ENCODE results near the gene RNASE12. TPM values are rescaled to one million over a fixed set of nuclear protein-coding genes. Genes with fewer than 3 reads are reported as not detected.

RNASE12 gene
- total and polyA plus RNA-seq, 9 of the 15 experiments (the other 6 are each of a cell fraction or from before 2014, with no cell fraction given) = 0.24 TPM; not detected in 8

DNA sequence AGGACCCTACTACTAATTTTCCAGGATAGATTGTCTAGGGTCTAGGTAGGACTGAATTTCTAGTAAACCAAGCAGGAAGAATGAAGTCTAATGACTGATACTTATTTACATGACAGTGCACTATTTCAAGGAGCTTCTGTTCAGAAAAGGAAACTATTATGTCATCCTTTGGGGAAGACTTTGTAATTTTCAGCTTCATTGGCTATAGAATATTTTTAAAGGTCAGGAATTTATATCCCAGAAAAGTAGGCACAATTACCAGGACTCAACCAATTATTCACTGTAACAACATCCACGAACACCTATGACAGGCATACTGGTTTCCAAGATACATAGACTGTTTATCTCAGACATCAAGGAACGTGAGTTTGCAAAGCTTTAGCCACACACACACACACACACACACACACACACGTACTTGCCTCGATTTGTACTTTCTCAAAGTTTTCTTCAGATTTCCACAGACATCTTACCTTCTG, 27.1 kb upstream of the RNASE12 start (continued):
- TF ChIP-seq PRMT5 (CRISPR knock-in tag; IDR thresholded peaks at IDR 0.05) = no peak
- TF ChIP-seq MCM3 (IDR thresholded peaks at IDR 0.05) = no peak
- TF ChIP-seq TAF7 (tag; IDR thresholded peaks at IDR 0.05) = no peak
- TF ChIP-seq, protein P1, sequence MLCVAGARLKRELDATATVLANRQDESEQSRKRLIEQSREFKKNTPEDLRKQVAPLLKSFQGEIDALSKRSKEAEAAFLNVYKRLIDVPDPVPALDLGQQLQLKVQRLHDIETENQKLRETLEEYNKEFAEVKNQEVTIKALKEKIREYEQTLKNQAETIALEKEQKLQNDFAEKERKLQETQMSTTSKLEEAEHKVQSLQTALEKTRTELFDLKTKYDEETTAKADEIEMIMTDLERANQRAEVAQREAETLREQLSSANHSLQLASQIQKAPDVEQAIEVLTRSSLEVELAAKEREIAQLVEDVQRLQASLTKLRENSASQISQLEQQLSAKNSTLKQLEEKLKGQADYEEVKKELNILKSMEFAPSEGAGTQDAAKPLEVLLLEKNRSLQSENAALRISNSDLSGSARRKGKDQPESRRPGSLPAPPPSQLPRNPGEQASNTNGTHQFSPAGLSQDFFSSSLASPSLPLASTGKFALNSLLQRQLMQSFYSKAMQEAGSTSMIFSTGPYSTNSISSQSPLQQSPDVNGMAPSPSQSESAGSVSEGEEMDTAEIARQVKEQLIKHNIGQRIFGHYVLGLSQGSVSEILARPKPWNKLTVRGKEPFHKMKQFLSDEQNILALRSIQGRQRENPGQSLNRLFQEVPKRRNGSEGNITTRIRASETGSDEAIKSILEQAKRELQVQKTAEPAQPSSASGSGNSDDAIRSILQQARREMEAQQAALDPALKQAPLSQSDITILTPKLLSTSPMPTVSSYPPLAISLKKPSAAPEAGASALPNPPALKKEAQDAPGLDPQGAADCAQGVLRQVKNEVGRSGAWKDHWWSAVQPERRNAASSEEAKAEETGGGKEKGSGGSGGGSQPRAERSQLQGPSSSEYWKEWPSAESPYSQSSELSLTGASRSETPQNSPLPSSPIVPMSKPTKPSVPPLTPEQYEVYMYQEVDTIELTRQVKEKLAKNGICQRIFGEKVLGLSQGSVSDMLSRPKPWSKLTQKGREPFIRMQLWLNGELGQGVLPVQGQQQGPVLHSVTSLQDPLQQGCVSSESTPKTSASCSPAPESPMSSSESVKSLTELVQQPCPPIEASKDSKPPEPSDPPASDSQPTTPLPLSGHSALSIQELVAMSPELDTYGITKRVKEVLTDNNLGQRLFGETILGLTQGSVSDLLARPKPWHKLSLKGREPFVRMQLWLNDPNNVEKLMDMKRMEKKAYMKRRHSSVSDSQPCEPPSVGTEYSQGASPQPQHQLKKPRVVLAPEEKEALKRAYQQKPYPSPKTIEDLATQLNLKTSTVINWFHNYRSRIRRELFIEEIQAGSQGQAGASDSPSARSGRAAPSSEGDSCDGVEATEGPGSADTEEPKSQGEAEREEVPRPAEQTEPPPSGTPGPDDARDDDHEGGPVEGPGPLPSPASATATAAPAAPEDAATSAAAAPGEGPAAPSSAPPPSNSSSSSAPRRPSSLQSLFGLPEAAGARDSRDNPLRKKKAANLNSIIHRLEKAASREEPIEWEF (CRISPR knock-in tag; IDR thresholded peaks at IDR 0.05) = no peak
- no peak for TF ChIP-seq ZFP1 (CRISPR knock-in tag; IDR thresholded peaks at IDR 0.05)
- no peak for TF ChIP-seq ZNF282 (CRISPR knock-in tag; IDR thresholded peaks at IDR 0.05)
- TF ChIP-seq, protein P2, sequence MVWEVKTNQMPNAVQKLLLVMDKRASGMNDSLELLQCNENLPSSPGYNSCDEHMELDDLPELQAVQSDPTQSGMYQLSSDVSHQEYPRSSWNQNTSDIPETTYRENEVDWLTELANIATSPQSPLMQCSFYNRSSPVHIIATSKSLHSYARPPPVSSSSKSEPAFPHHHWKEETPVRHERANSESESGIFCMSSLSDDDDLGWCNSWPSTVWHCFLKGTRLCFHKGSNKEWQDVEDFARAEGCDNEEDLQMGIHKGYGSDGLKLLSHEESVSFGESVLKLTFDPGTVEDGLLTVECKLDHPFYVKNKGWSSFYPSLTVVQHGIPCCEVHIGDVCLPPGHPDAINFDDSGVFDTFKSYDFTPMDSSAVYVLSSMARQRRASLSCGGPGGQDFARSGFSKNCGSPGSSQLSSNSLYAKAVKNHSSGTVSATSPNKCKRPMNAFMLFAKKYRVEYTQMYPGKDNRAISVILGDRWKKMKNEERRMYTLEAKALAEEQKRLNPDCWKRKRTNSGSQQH (CRISPR knock-in tag; IDR thresholded peaks at IDR 0.05) = no peak
- TF ChIP-seq POLR2H (tag; IDR thresholded peaks at IDR 0.05; ENCODE audit: low read depth) = no peak
- no peak for TF ChIP-seq ZBTB17 (CRISPR knock-in tag; IDR thresholded peaks at IDR 0.05)
- TF ChIP-seq POLR3G (IDR thresholded peaks at IDR 0.05; ENCODE audit: extremely low read depth, insufficient read length, insufficient replicate concordance) = no peak
- TF ChIP-seq IRF2 (CRISPR knock-in tag; IDR thresholded peaks at IDR 0.05) = no peak
- no peak for TF ChIP-seq ZNF785 (CRISPR knock-in tag; IDR thresholded peaks at IDR 0.05)
- TF ChIP-seq, protein P3, sequence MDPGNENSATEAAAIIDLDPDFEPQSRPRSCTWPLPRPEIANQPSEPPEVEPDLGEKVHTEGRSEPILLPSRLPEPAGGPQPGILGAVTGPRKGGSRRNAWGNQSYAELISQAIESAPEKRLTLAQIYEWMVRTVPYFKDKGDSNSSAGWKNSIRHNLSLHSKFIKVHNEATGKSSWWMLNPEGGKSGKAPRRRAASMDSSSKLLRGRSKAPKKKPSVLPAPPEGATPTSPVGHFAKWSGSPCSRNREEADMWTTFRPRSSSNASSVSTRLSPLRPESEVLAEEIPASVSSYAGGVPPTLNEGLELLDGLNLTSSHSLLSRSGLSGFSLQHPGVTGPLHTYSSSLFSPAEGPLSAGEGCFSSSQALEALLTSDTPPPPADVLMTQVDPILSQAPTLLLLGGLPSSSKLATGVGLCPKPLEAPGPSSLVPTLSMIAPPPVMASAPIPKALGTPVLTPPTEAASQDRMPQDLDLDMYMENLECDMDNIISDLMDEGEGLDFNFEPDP (CRISPR knock-in tag; IDR thresholded peaks at IDR 0.05) = no peak
- TF ChIP-seq, protein P4, sequence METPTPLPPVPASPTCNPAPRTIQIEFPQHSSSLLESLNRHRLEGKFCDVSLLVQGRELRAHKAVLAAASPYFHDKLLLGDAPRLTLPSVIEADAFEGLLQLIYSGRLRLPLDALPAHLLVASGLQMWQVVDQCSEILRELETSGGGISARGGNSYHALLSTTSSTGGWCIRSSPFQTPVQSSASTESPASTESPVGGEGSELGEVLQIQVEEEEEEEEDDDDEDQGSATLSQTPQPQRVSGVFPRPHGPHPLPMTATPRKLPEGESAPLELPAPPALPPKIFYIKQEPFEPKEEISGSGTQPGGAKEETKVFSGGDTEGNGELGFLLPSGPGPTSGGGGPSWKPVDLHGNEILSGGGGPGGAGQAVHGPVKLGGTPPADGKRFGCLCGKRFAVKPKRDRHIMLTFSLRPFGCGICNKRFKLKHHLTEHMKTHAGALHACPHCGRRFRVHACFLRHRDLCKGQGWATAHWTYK (CRISPR knock-in tag; IDR thresholded peaks at IDR 0.05) = no peak
- TF ChIP-seq, protein P5, sequence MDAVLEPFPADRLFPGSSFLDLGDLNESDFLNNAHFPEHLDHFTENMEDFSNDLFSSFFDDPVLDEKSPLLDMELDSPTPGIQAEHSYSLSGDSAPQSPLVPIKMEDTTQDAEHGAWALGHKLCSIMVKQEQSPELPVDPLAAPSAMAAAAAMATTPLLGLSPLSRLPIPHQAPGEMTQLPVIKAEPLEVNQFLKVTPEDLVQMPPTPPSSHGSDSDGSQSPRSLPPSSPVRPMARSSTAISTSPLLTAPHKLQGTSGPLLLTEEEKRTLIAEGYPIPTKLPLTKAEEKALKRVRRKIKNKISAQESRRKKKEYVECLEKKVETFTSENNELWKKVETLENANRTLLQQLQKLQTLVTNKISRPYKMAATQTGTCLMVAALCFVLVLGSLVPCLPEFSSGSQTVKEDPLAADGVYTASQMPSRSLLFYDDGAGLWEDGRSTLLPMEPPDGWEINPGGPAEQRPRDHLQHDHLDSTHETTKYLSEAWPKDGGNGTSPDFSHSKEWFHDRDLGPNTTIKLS (IDR thresholded peaks at IDR 0.05; ENCODE audit: borderline replicate concordance, low read depth) = no peak
- no peak for TF ChIP-seq TCF7 (IDR thresholded peaks at IDR 0.05; ENCODE audit: borderline replicate concordance)
- TF ChIP-seq TFAM (CRISPR knock-in tag; conservative IDR thresholded peaks at IDR 0.05) = no peak
- no peak for TF ChIP-seq HNRNPH1 (optimal IDR thresholded peaks at IDR 0.05; ENCODE audit: low read depth, low read length)
- no peak for TF ChIP-seq PML (IDR thresholded peaks at IDR 0.05; ENCODE audit: low read length)
- TF ChIP-seq LCOR (CRISPR knock-in tag; IDR thresholded peaks at IDR 0.05) = no peak

All from K562 (cell line).